Stimulated activated CD8-positive, alpha-beta memory T cell treated with anti-CD3 and anti-CD28 coated beads, Interleukin-7, amount 100 ng/mL, for 4 hours (primary cell): Measurements from ENCODE around the gene TMEM117.
"Not testable (repeated sequence)": the region's sequence is repeated elsewhere in the genome, so short reads cannot be mapped to it uniquely, and the experiment has no call there.

Source experiments
- DNase-seq, 2 donors: peaks; one replicate each; pipeline ENCODE4 v3.0.0-alpha.2; 2020; ENCODE audit warnings: low read depth in 2 of 2

The TMEM117 gene

GRCh38 chr12:44296624-44297197 lies 460.8 kb downstream of the TMEM117 start:
- DNase-seq, result no peak

GRCh38 chr12:44299524-44299923 lies 463.6 kb downstream of the TMEM117 start:
- DNase-seq, result no peak

- DNase-seq, result no peak
Measured at GRCh38 chr12:44307506-44308168, 471.8 kb downstream of the TMEM117 start.

GRCh38 chr12:44313188-44313587 lies 477.3 kb downstream of the TMEM117 start:
- no peak for DNase-seq

GRCh38 chr12:44314007-44314500 lies 478.2 kb downstream of the TMEM117 start:
- DNase-seq, result no peak

- no peak for DNase-seq
Measured at GRCh38 chr12:44317651-44318126, 481.8 kb downstream of the TMEM117 start.

GRCh38 chr12:44331269-44331668 lies 495.4 kb downstream of the TMEM117 start:
- DNase-seq, result no peak

GRCh38 chr12:44334347-44334746 lies 498.5 kb downstream of the TMEM117 start:
- no peak for DNase-seq

- no peak for DNase-seq
Measured at GRCh38 chr12:44335030-44335429, 499.1 kb downstream of the TMEM117 start.

GRCh38 chr12:44336577-44336976 lies 500.7 kb downstream of the TMEM117 start:
- no peak for DNase-seq

GRCh38 chr12:44342371-44342770 lies 506.5 kb downstream of the TMEM117 start:
- no peak for DNase-seq

GRCh38 chr12:44347145-44347544 lies 511.3 kb downstream of the TMEM117 start:
- no peak for DNase-seq

- DNase-seq, result no peak
Measured at GRCh38 chr12:44357494-44357893, 521.6 kb downstream of the TMEM117 start.

- no peak for DNase-seq
Measured at GRCh38 chr12:44358636-44359035, 522.8 kb downstream of the TMEM117 start.

- DNase-seq, result no peak
Measured at GRCh38 chr12:44362947-44363346, 527.1 kb downstream of the TMEM117 start.

- no peak for DNase-seq
Measured at GRCh38 chr12:44367136-44367535, 531.3 kb downstream of the TMEM117 start.

GRCh38 chr12:44367916-44368315 lies 532.0 kb downstream of the TMEM117 start:
- no peak for DNase-seq

- no peak for DNase-seq
Measured at GRCh38 chr12:44369998-44370397, 534.1 kb downstream of the TMEM117 start.

GRCh38 chr12:44370982-44371381 lies 535.1 kb downstream of the TMEM117 start:
- no peak for DNase-seq

- DNase-seq, result no peak
Measured at GRCh38 chr12:44372259-44372658, 536.4 kb downstream of the TMEM117 start.

GRCh38 chr12:44375694-44376093 lies 539.8 kb downstream of the TMEM117 start:
- DNase-seq, result no peak

- DNase-seq, result no peak
Measured at GRCh38 chr12:44377443-44378187, 541.7 kb downstream of the TMEM117 start.

GRCh38 chr12:44379113-44379512 lies 543.2 kb downstream of the TMEM117 start:
- DNase-seq, result not testable (repeated sequence)
